ENCODE data around the gene RGS3.

The RGS3 gene

DNA sequence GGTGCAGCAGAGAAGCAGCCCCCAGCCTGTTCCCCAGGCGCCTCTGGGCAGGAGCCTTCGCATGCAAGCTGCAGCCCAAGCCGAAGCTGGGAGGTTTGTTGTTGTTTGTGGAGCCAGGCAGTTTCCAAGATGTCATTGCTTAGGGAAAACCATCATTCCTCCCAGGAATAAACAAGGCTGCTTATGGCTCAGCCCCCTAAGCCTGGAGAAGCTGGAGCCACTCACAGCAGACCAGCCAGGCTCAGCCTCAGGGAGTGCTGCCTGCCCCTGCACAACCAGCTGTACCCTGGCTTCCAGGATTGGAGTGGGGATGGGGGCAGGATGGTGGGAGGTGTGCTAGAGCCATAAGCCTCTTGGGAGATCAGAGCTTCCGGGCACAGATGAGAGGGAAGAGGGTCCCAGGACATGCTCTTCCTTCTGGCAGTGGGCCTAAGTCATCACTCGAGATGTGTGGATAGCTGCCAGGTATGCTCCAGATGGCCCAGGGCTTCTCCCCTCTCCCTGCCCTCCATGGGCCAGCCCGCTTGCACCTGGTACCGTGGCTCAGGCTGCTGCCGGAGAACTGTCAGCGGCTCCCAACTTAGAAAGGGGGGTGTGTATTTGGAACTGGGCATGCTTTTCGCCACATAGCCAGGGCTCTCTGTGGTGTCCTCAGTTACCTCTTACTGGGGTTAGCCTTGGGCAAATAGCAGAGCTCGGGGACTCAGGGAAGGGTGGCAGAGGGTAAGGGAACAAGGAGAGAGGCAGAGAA is 105.2 kb downstream of the RGS3 start:
- TF ChIP-seq, protein P1, sequence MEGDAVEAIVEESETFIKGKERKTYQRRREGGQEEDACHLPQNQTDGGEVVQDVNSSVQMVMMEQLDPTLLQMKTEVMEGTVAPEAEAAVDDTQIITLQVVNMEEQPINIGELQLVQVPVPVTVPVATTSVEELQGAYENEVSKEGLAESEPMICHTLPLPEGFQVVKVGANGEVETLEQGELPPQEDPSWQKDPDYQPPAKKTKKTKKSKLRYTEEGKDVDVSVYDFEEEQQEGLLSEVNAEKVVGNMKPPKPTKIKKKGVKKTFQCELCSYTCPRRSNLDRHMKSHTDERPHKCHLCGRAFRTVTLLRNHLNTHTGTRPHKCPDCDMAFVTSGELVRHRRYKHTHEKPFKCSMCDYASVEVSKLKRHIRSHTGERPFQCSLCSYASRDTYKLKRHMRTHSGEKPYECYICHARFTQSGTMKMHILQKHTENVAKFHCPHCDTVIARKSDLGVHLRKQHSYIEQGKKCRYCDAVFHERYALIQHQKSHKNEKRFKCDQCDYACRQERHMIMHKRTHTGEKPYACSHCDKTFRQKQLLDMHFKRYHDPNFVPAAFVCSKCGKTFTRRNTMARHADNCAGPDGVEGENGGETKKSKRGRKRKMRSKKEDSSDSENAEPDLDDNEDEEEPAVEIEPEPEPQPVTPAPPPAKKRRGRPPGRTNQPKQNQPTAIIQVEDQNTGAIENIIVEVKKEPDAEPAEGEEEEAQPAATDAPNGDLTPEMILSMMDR (conservative IDR thresholded peaks at IDR 0.05), result no peak
- peak overlapping the region; percentile 54 for H3K27ac ChIP-seq

DNA sequence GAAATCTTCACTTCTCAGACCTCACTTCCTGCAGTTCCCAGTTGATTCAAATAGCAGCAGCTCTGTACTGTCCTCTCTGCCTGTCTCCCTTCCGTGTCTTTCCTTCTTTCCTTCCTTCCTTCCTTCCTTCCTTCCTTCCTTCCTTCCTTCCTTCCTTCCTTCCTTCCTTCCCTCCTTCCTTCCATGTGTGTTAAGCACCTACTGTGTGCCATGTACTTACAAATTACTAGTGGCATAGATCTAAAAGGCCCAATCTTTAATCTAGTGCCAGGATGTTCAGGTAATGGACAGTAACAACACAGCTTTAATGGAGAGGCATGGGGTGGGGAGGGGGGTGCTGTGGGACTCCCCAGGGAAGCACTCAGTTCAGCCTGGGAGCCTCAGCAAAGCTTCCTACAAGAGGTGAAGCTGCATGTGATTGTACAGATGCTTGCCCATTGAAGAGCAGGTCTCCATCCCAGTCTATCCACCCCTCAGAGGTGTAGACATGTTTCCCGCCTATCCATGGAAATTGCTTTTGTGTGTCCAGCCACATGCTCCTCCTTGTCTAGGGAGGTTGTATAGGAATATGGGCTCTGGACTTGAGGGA is 106.0 kb downstream of the RGS3 start:
- TF ChIP-seq, protein P1 (conservative IDR thresholded peaks at IDR 0.05), result no peak
- peak overlapping the region; percentile 54; the same call in 1 of the 2 replicates for H3K27ac ChIP-seq

DNA sequence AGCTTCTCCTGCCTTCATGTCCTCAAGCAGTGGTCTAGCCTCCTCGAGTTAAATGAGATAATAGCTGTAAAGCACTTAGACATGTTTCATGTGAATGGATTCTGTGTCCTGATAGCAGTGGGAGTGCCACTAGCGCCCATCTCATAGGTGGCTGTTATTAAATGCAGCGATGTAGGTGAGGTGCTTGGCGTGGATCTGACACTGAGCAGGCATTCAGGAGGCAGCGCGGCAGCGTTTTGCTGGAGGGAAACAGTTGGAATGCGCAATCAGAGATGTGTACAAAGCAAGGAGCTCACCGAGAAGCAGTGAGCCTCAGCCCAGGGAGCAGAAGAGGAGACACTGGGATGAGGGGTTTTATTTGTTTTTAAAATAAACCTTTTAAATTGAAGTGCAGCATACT is 106.6 kb downstream of the RGS3 start:
- TF ChIP-seq, protein P1 (conservative IDR thresholded peaks at IDR 0.05), result no peak
- H3K27ac ChIP-seq, result no peak overlapping the region

DNA sequence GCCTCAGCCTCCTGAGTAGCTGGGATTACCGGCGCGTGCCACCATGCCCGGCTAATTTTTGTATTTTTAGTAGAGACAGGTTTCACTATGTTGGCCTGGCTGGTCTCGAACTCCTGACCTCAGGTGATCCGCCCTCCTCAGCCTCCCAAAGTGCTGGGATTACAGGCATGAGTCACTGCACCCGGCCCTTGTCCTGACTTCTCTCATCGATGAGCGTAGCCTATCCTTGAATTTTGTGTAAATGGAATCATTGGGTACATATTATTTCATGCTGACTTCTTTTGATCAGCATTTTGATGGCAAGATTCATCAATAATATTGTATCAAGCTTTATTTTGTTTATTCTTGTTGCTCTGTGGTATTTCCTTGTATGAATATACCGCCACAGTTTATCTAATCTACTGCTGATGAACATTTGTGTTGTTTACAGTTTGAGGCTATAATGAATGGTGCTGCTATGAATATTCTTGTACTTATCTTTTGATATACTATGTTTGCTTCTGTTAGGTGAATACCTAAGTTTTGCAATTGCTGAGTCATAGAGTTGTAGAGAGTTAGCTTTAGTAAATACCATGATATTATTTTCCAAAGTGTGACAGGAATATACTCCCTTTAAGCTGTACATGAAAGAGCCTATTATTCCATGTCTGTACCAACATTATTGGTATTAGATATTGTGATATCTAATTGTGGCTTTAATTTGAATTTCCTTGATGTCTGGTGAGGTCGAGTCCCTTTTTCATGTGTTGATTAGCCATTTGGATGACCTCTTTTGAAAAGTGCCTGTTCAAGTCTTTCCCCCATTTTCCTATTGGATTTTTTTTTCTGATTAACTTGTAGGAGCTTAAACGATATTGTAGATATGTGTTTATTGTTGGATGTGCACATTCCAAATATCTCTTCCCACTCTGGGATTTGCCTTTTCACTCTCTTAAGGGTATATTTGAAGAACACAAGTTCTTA is 107.5 kb downstream of the RGS3 start:
- TF ChIP-seq, protein P1 (conservative IDR thresholded peaks at IDR 0.05), result no peak
- no peak overlapping the region for H3K27ac ChIP-seq

DNA sequence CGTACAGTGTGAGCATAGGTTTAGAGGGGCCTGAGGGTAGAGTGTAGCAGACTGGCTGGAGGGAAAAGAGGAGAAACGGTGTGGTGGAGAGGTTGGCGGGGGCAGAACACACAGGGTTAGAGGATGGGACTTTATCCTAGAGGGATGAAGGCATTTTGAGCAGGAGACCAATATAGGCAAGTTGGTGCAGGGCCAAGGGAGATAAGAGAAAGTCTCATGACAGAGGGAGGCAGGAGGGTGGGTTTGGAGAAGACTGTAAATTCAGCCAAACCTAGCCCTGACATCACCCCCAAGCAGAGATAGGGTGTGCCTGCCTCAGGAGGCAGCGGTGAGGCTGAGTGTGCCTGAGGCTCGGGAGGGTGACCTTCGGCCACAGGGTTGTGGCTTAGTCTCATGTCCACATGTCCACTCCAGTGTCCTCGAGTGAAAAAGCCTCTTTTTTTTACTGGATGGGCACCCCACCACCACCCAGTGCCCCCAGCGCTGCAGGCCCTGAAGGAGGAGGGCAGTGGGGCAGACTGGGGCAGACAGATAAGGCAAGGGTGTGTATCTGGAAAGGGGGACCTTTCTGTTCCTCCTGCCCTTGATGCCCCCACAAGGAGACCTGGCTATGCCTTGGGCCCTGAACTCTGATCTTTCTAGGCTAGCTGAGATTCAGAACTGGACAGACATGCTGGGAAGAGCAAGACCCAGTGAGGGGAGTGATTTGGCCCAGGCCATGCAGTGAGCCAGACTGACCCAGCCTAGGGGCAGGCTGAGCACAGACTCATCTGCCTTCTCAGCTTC is 108.7 kb downstream of the RGS3 start:
- TF ChIP-seq, protein P1 (conservative IDR thresholded peaks at IDR 0.05), result no peak
- H3K27ac ChIP-seq, result no peak overlapping the region

DNA sequence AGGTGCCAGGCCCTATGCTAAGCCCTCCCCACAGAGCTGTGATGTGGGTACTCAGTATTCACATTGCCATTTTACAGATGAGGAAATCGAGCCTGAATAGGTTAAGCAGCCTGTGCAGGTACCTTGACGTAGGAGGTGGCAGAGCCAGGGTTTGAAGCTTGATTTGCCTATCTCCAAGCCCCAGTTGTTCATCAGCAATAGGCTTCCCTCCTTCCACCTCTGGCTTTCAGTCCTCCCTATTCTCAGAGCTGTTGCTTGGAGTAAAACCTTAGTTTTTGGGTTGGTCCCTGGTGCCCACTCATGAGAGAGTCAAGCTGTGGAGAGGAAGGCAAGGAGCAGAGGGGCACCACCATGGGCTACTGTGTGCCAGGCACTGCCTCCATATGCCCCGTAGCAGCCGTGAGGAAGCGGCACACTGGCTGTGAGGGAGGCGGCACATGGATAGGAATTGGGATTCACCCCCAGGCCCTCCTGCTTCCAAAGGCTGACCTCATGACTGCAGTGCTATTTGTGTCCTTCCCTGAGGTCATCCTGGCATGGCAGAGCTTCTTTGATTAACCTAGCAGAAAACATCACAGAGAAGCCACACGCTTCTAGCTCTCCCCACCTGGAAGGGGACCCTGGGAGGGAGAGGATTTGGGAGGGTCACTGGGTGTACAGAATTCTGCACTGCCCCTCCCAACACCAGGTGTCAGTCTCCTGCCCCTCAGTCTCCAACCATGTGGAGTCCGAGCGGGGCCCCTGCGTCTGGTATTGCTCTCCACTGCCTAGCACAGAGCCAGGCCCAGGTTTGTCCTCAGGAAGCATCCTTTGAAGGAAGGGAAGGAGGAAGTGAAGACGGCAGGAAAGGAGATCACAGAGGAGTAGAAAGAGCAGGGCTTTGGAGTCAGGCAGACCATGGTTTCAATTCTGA is 109.8 kb downstream of the RGS3 start:
- H3K27ac ChIP-seq, result no peak overlapping the region
- TF ChIP-seq, protein P1 (conservative IDR thresholded peaks at IDR 0.05), result no peak
